Tongue (tissue), 2 donors: Measurements from ENCODE around the gene LDB2. TPM values are rescaled to one million over a fixed set of nuclear protein-coding genes. Genes with fewer than 3 reads are reported as not detected.
"Not testable (repeated sequence)": the region's sequence is repeated elsewhere in the genome, so short reads cannot be mapped to it uniquely, and the experiment has no call there.

Experiments used
- DNase-seq: peaks from one replicate; pipeline ENCODE4 v3.0.0-alpha.2; 2015
- total RNA-seq: library from RNA; depleted of rRNA; stranded (reverse); fragments of >200 nt; gene quantifications from one replicate; pipeline ENCODE4 v1.2.3, GENCODE V29; 2014

Gene LDB2
- total RNA-seq, 1 donor from 2014 or later = 49.2 TPM

DNA sequence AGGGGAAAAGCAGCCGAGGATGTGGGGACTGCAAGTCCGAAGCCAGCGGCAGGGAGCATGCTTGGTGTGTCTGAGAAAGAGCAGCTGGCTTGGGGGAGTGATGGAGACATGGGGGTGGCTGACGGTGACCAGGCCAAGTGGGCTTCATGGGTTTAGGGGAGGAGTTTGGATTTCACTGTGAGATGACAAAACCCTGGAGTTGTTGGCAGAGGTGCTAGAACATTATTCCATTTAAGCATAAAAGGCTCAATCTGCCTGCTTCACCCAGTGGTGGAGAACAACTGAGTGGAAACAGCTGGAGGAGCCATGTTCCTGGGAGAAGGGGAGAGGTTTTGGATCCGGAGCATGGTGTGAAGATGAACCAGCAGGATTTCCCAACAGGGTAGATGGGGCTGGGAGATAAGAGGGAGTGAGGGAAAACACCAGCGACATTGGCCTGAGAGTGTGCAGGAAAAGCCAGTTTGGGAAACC, 354.2 kb downstream of the LDB2 start:
- DNase-seq = peak; percentile 56

DNA sequence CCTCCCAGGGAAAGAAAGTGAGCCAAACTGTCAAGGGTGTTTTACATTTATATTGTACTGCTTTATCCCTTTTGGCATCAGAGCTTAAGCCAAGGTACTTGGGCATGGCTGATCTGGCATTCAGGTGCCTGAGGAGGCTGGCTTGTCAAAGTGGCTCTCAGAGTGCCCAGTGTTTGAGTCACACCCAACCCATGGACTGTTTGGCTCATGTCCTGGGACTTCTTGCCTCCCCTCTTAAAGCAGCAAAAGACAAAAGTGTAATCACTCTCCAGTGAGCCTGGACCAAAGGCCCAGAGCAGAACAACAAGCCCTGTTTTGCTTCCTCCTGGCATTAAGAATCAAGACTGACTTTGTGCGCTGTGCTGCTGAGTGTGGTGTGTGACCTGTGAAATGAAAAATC, 360.5 kb downstream of the LDB2 start:
- DNase-seq = no peak

GRCh38 chr4:16532240-16532970, 366.0 kb downstream of the LDB2 start:
- peak; percentile 12 for DNase-seq

DNA sequence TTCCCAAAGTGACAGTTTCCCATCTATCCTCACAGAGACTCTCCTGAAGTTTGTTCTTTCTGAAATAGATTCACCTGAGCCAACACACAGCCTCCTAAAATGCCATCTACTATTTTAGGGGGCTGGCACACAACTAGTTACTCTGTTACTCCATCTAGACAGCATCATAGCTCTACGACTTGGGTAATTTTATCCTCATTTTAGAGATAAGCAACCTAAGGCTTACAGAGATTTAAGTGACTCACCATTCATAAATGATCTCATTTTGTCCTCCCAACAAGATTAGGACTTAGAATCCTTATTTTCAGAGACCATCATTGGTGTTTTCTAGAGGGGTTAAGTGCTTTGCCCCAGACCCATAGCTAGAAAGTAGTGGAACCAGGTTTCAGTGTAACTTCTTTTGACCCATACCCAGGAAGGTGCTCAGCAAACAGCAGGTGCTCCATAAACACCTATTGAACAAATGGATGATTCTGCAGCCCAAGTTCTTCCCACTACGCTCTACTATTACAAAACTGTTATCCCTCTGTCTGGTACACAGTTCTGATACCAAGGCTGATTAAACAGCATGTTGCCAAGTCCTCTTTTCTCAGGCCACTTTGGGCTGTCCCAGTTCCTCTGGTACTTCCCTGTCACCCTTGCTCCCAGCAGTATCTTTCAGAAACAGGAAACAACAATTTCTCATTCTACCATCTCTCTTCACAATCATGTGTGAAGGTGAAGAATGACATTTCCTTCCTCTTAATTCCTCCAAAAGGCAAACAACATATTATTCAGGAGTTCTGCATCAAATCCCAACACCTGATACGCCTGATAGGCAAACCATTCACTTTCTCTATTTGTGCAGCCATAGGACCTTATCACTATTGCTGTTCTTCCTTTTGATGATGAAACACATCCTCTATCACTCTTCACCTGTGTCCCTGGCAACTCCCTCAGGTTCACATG, 367.5 kb downstream of the LDB2 start:
- no peak for DNase-seq

- peak; percentile 90 for DNase-seq
Observed at GRCh38 chr4:16524911-16525554, 373.4 kb downstream of the LDB2 start.

DNA sequence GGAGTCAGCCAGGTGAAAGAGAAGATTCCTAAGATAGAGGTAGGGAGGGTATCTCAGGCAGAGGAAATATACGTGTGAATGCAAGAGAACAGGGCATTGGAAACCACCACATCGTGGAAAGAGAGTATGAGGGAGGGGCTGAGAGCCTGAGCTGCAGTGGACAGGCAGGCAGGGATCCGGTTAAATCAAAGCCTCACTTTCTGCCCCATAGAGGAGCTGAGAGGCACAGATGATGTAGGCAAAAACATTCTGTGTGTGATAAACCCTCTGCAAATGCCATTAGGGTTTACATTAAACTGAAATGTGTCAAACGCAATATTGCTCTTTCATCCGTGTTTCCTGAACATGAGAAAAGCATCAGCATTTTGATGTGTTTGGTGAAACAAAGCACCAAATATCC, 374.0 kb downstream of the LDB2 start:
- no peak for DNase-seq

DNA sequence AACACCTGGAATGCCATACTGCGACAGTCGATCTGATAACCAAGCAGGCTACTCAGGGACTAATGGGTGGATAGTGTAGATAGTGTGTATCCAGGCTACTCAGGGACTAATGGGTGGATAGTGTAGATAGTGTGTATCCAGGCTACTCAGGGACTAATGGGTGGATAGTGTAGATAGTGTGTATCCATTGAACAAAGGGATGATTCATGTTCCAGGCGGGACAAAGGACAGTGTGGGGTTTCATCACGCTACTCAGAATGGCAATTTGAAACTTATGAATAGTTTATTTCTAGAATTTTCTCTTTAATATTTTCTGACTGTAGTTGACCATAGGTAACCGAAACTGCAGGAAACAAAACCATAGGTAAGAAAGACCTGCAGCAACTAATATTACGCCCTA, 374.9 kb downstream of the LDB2 start:
- not testable (repeated sequence) for DNase-seq

GRCh38 chr4:16521156-16521915, 377.1 kb downstream of the LDB2 start:
- DNase-seq = no peak

GRCh38 chr4:16516796-16517439, 381.5 kb downstream of the LDB2 start:
- DNase-seq = peak; percentile 83

DNA sequence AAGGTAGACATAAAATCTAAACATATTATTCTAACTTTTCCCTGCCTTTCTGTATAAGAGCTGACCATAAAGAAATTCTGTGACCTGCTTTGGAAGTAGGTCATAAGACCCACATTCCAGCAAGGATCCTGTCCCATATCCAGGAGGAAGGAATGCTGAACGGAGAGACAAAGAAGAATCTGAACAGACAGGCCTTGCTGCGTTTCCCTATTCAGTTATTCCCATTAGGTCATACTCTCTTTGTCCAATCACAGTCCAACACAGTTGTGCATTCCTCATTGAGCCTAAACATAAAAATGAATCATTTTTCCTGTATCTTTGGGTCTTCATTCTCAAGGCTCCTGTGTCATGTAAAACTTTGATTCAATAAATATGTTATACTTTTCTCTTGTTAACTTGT, 384.6 kb downstream of the LDB2 start:
- DNase-seq = no peak

GRCh38 chr4:16508968-16509367, 389.5 kb downstream of the LDB2 start:
- no peak for DNase-seq

DNA sequence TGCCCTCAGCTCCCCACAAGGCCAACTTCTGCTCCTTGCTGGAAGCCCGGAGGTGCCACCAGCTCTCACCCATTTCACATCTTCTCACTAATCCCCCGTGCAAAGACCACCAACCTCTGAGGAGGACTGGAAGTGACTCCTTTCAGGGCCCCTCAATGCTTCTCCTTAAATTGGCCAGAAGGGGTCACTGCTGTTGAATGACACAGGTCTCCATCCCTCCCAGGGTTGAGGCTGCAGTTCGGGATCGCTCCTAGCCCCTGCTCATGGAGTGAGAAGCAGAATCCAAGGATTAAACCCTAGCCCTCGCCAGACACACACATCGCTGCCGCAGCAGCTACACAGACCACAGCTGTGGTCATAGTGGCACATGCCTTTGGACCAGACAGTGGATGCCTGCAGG, 392.7 kb downstream of the LDB2 start:
- peak; percentile 13 for DNase-seq

GRCh38 chr4:16505267-16505666, 393.2 kb downstream of the LDB2 start:
- no peak for DNase-seq

DNA sequence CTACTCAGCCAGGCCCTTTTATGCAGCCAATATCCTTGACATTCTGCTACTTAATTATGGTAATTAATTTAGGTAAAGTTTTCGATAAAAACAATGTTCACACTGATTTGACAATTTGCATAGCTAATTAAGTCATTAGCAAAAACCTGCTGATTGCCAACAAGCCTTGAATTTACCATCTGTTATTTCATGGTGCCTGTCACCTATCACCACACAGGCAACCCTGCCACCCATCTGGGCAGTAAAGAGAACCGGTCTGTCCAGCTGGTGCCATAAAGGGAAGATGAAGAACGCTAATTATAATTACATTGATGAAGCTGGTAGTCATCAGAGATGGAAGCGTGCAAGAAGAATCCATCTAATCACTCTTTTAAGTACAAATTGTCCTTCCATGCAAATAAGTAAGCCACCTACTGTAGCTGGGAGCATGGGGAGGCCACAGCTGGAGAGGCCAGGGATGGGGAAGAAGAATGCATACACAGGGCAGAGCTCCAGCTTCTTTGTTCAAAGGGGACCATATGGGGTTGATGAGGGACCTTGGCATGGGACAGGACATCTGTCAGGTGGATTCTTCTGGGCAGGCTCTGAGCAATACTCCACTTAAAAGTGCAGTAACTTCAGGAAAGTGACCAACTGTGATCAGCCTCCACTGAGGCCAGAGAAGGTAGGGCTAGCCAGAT, 394.9 kb downstream of the LDB2 start:
- peak; percentile 15 for DNase-seq

- no peak for DNase-seq
Observed at GRCh38 chr4:16498978-16499377, 399.5 kb downstream of the LDB2 start.

DNA sequence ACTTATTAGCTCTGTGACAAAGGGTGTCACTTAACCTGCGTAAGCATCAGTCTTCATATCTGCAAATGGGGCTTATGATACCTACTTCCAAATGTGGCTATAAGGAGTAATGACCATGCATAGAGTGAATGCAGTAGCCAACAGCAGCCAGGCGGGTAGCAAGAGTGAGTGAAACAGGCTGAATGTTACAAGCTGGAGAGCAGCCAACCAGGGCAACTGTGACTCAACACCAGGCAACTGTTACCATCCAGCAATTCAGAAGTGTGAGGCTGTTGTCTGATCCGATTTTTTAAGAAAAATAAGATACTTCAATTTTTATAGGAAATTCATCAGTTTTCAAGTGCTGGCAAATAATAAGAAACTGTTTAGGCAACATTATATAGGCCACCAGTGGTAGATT, 401.9 kb downstream of the LDB2 start:
- peak; percentile 55 for DNase-seq

GRCh38 chr4:16492872-16493271, 405.6 kb downstream of the LDB2 start:
- DNase-seq = no peak

DNA sequence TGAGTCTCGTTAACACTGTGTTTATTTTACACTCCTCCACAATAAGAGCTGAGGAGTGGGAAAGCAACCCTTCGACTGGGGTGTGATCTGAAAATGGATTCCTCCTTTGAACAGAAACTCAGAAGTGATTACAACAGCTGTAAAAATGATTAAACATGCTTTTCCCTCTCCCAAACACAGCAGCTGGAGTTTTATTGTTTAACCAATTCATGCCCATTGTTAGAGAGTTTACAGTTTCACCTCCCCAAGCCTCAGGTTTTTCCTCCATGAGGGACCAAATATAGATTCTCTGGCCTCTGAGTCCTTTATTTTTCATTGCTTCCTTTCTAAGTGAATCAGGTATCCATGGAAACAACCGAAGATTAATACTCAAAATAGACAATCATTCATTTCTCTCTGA, 409.2 kb downstream of the LDB2 start:
- DNase-seq = peak; percentile 24

- no peak for DNase-seq
Observed at GRCh38 chr4:16488084-16488483, 410.4 kb downstream of the LDB2 start.

DNA sequence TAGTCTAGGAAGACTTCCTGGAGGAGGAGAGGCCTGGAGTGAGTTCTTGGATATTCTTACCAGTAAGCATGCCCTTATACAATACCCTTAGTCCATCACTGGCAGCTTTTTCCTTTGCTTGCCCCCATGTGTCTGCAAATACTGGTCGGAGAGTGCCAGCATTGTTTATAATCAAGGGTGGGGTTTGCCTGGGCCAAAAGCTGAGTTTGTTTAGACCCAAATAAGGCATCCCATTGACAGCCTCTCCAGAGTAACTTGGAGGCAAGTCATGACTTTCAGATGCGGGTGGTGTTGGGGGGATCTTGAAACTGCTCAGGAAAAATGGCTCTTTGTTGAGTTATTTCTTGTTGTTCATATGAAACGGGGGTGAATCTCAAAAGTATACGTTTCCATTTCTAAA, 413.7 kb downstream of the LDB2 start:
- DNase-seq = no peak

DNA sequence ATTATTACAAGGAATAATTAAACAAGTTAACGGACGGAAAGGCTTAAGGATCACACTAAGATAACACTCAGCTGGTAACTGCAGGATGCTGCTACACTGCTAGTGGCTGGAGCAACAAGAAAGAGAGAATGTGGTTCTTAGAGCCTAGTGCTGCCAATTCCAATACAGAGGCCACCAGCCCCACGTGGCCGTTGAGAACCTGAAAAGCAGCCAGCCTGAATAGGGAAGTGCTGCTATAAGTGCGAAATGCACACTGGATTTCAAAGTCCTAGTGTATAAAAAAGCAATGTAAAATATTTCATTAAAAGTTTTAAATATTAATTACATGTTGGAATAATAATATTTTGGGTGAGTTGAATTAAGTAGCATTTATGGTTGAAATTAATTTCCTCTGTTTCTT, 414.9 kb downstream of the LDB2 start:
- DNase-seq = no peak
